SK-N-SH treated with all-trans-retinoic acid at 6 μM for 48 hours (cell line): Measurements from ENCODE around the gene PHF19.

Experiments used
- ARNTL ChIP-seq: fragments of 450-650 bp; formaldehyde crosslinking; IDR thresholded peaks from 2 replicates; pipeline ENCODE4 v1.5.0; 2020; ENCODE audit warnings: low read depth, mild to moderate bottlenecking, moderate library complexity, borderline replicate concordance
- PATZ1 ChIP-seq: fragments of 250-450 bp; sonication (Bioruptor Pico); IDR thresholded peaks from 2 replicates; pipeline ENCODE4 v1.8.0; 2020; ENCODE audit warnings: mild to moderate bottlenecking, moderate library complexity, borderline replicate concordance
- RARB ChIP-seq: fragments of 250-450 bp; sonication (Bioruptor Pico); IDR thresholded peaks from 2 replicates; pipeline ENCODE4 v1.8.0; 2021; ENCODE audit warnings: mild to moderate bottlenecking, moderate library complexity
- TCF4 ChIP-seq: fragments of 250-450 bp; sonication (Bioruptor Pico); IDR thresholded peaks from 2 replicates; pipeline ENCODE4 v1.8.0; 2021; ENCODE audit warnings: mild to moderate bottlenecking, moderate library complexity, borderline replicate concordance
- ZFP30 ChIP-seq: fragments of 450-650 bp; formaldehyde crosslinking; IDR thresholded peaks from 2 replicates; pipeline ENCODE4 v1.5.0; 2022; ENCODE audit warnings: mild to moderate bottlenecking, moderate library complexity
- ZNF565 ChIP-seq: fragments of 450-650 bp; formaldehyde crosslinking; conservative IDR thresholded peaks from 2 replicates; pipeline ENCODE4 v1.5.0; 2020; ENCODE audit warnings: low read depth, mild to moderate bottlenecking, moderate library complexity
- ZNF8 ChIP-seq: fragments of 450-650 bp; formaldehyde crosslinking; IDR thresholded peaks from 2 replicates; pipeline ENCODE4 v1.5.0; 2020; ENCODE audit warnings: mild to moderate bottlenecking, moderate library complexity

- no peak for TF ChIP-seq ARNTL (CRISPR knock-in tag)
- no peak for TF ChIP-seq PATZ1 (CRISPR knock-in tag)
- TF ChIP-seq ZNF565 (CRISPR knock-in tag) = no peak
- TF ChIP-seq ZNF8 = no peak
- no peak for TF ChIP-seq RARB (CRISPR knock-in tag)
- TF ChIP-seq ZFP30 (CRISPR knock-in tag) = no peak
- no peak for TF ChIP-seq TCF4
Measured at GRCh38 chr9:120864719-120865118, 12.3 kb downstream of the PHF19 start.
